ENCODE measurements around the gene PHKG1.
"Not testable (repeated sequence)": the region's sequence is repeated elsewhere in the genome, so short reads cannot be mapped to it uniquely, and the experiment has no call there.

Gene PHKG1

GRCh38 chr7:56115852-56116538, 23.2 kb upstream of the PHKG1 start, which contains the start of gene NUPR2:
Gene NUPR2 (minus strand): TSS chr7:56116417. CDS start chr7:56116314, 103 bp downstream.
- peaks cover 4% of the 10 kb centered on the region for H3K27me3 Mint-ChIP-seq (ENCODE audit: low read depth, poor library complexity)
- no peak within 1 kb of the TSS for H3K4me3 Mint-ChIP-seq
- DNase-seq: no peak
- H3K36me3 Mint-ChIP-seq (ENCODE audit: low read depth): no peaks in the 10 kb centered on the region
- H3K27ac Mint-ChIP-seq: no peak within 1 kb of the TSS
- peaks cover 53% of the 10 kb centered on the region for H3K9me3 Mint-ChIP-seq
- no peak for TF ChIP-seq CTCF (IDR thresholded peaks at IDR 0.05)
- no peaks in the 10 kb centered on the region for H3K4me1 Mint-ChIP-seq

DNA sequence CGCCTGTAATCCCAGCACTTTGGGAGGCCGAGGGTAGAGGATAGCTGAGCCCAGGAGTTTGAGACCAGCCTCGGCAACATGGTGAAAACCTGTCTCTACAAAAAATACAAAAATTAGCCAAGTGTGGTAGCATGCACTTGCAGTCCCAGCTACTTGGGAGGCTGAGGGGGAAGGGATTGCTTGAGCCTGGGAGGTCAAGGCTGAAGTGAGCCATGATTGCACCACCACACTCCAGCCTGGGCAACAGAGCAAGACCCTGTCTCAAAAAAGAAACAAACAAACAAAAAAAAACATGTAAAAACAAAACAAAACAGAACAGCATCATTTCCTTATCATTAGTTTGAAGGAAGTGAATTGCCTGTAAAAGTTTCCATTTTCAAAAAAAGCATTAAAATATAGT, 19.5 kb upstream of the PHKG1 start:
- DNase-seq; H3K36me3 Mint-ChIP-seq (ENCODE audit: low read depth); H3K27ac Mint-ChIP-seq; H3K4me1 Mint-ChIP-seq; H3K4me3 Mint-ChIP-seq: not testable (repeated sequence)
- Mint-ChIP-seq H3K27me3 (ENCODE audit: low read depth, poor library complexity) (peaks cover 24% of the 10 kb centered on the region), H3K9me3 (peaks cover 55% of the 10 kb centered on the region)

- Mint-ChIP-seq H3K4me1 (peaks cover 12% of the 10 kb centered on the region), H3K27me3 (ENCODE audit: low read depth, poor library complexity) (peaks cover 27% of the 10 kb centered on the region), H3K36me3 (ENCODE audit: low read depth) (peaks cover 9% of the 10 kb centered on the region), H3K9me3 (peaks cover 64% of the 10 kb centered on the region), H3K27ac (no peak overlapping the region), H3K4me3 (no peak overlapping the region)
- DNase-seq: no peak
- no peak for TF ChIP-seq CTCF (IDR thresholded peaks at IDR 0.05)
Measured at GRCh38 chr7:56110611-56111010, 17.9 kb upstream of the PHKG1 start.

DNA sequence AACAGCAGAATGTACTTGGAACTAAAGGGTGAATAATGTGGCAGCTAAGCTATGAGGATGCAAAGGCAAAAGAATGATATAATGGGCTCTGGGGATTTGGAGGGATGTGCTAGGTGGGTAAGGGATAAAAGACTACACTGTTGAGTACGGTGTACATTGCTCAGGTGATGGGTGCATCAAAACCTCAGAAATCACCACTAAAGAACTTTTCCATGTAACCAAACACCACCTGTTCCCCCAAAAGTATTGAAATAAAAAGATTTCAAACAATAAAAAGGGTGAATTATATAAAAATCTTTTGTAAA, 15.2 kb upstream of the PHKG1 start:
- TF ChIP-seq CTCF (IDR thresholded peaks at IDR 0.05): no peak
- peaks cover 52% of the 10 kb centered on the region for H3K9me3 Mint-ChIP-seq
- H3K27me3 Mint-ChIP-seq (ENCODE audit: low read depth, poor library complexity): peaks cover 23% of the 10 kb centered on the region
- H3K27ac Mint-ChIP-seq: no peak overlapping the region
- peaks cover 15% of the 10 kb centered on the region for H3K36me3 Mint-ChIP-seq (ENCODE audit: low read depth)
- peaks cover 19% of the 10 kb centered on the region for H3K4me1 Mint-ChIP-seq
- H3K4me3 Mint-ChIP-seq: peak overlapping the region; percentile 32
- DNase-seq: no peak

GRCh38 chr7:56106108-56107073, 13.6 kb upstream of the PHKG1 start, which contains the start of gene CHCHD2:
Gene CHCHD2 (minus strand): TSS chr7:56106476. CDS start chr7:56106413, 63 bp downstream.
- H3K27me3 Mint-ChIP-seq (ENCODE audit: low read depth, poor library complexity): peaks cover 23% of the 10 kb centered on the region
- peaks cover 22% of the 10 kb centered on the region for H3K36me3 Mint-ChIP-seq (ENCODE audit: low read depth)
- peaks cover 19% of the 10 kb centered on the region for H3K4me1 Mint-ChIP-seq
- DNase-seq: peak; percentile 85
- H3K9me3 Mint-ChIP-seq: peaks cover 48% of the 10 kb centered on the region
- TF ChIP-seq CTCF (IDR thresholded peaks at IDR 0.05): no peak
- peak within 1 kb of the TSS; percentile 81 for H3K27ac Mint-ChIP-seq
- H3K4me3 Mint-ChIP-seq: peak within 1 kb of the TSS; percentile 96

DNA sequence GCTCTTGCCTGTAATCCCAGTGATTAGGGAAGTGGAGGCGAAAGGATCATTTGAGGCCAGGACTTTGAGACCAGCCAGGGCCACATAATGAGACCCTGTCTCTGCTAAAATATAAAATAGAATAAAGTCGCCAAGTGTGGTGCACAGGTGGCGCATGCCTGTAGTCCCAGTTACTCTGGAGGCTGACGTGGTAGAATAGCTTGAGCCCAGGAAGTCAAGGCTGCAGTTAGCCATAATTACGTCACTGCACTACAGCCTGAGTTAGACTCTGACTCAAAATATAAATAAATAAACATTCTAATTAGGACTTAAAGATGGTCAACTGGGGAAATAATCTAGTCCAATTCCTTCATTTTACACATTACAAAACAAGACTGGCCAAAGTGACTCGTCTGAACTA, 12.8 kb upstream of the PHKG1 start:
- Mint-ChIP-seq H3K27ac (no peak overlapping the region), H3K4me1 (peaks cover 19% of the 10 kb centered on the region), H3K4me3 (peak overlapping the region; percentile 96), H3K27me3 (ENCODE audit: low read depth, poor library complexity) (peaks cover 23% of the 10 kb centered on the region), H3K9me3 (peaks cover 45% of the 10 kb centered on the region), H3K36me3 (ENCODE audit: low read depth) (peaks cover 31% of the 10 kb centered on the region)
- DNase-seq: no peak
- no peak for TF ChIP-seq CTCF (IDR thresholded peaks at IDR 0.05)

DNA sequence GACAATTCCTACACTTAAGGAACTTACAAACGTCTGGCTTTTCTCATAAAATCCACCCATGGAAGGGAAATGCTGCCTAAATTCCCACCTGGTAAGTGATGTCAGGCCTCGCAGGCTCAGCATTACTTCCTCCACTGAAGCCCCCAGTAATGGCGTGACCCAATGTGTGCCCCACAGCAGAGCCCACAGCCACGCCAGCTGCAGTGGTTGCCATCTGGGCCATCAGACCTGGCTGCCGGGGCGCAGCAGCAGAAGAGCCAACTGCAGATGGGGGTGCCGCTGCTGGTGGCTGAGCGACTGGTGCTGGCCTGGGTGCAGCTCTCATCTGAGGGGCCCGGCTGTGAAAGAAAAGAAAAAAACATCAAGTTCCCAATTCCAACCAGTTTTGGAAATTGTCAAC, 11.4 kb upstream of the PHKG1 start:
- Mint-ChIP-seq H3K27me3 (ENCODE audit: low read depth, poor library complexity) (peaks cover 20% of the 10 kb centered on the region), H3K4me1 (peaks cover 19% of the 10 kb centered on the region), H3K36me3 (ENCODE audit: low read depth) (peaks cover 36% of the 10 kb centered on the region), H3K9me3 (peaks cover 38% of the 10 kb centered on the region)
- not testable (repeated sequence) for H3K4me3 Mint-ChIP-seq, H3K27ac Mint-ChIP-seq, DNase-seq
